ENCODE results near the gene PLEKHH1. TPM values are rescaled to one million over a fixed set of nuclear protein-coding genes. Genes with fewer than 3 reads are reported as not detected.

Gene PLEKHH1
- total RNA-seq, 1 donor from 2014 or later: 40.0 TPM

- Mint-ChIP-seq H3K27me3 (ENCODE audit: low read depth) (no peaks in the 10 kb centered on the region), H3K36me3 (ENCODE audit: low read depth) (peaks cover 4% of the 10 kb centered on the region), H3K4me3 (no peak overlapping the region), H3K9me3 (no peaks in the 10 kb centered on the region), H3K27ac (ENCODE audit: unreplicated experiment) (no peak overlapping the region), H3K4me1 (peaks cover 4% of the 10 kb centered on the region)
- TF ChIP-seq CTCF (conservative IDR thresholded peaks at IDR 0.05): no peak
- no peak for DNase-seq (ENCODE audit: low read depth, low spot score)
Observed at GRCh38 chr14:67564236-67564635, 31.1 kb downstream of the PLEKHH1 start.

DNA sequence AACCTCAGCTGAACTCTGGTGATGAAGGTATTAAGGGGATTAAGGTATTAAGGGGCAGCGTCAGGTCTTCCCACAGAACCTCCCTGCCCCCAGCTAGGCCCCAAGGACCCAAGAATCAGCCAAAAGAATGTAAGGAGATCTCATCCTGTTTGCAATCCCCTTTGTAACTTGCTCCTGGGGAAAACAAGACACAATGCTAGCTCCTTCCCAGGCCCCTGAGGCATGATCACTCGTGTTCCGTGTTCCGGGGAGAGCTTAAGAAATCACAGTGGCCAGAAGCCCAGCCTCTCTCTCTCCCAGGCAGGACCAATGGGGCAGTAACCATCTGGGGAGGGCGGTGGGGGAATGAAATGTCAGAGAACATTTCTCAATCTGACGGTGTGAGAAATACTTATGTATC is 33.8 kb downstream of the PLEKHH1 start:
- no peak overlapping the region for H3K4me3 Mint-ChIP-seq
- peaks cover 6% of the 10 kb centered on the region for H3K4me1 Mint-ChIP-seq
- no peak for DNase-seq (ENCODE audit: low read depth, low spot score)
- no peak overlapping the region for H3K27ac Mint-ChIP-seq (ENCODE audit: unreplicated experiment)
- TF ChIP-seq CTCF (conservative IDR thresholded peaks at IDR 0.05): no peak
- H3K27me3 Mint-ChIP-seq (ENCODE audit: low read depth): no peaks in the 10 kb centered on the region
- H3K36me3 Mint-ChIP-seq (ENCODE audit: low read depth): no peaks in the 10 kb centered on the region
- no peaks in the 10 kb centered on the region for H3K9me3 Mint-ChIP-seq

DNA sequence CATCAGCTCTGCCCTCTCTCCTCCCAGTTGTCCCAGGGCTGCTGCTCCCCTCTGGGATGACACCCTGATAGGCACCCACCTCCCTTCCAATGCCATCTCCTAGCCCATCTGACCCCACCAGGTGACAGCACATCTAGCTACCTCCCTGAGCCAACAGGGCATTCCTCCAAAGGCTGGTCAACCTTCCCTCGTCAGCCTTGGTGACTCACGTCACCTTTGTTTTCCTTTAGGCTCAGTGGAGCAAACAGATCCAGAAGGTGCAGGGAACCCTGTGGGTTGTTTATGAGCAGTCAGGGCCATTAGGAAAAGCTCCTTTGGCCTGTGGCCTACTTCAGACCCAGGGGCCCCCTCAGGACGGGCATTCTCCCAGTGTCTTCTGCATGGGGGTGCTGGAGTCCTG is 34.6 kb downstream of the PLEKHH1 start:
- Mint-ChIP-seq H3K9me3 (no peaks in the 10 kb centered on the region), H3K27me3 (ENCODE audit: low read depth) (no peaks in the 10 kb centered on the region), H3K36me3 (ENCODE audit: low read depth) (no peaks in the 10 kb centered on the region), H3K27ac (ENCODE audit: unreplicated experiment) (no peak overlapping the region), H3K4me1 (peaks cover 6% of the 10 kb centered on the region), H3K4me3 (no peak overlapping the region)
- no peak for TF ChIP-seq CTCF (conservative IDR thresholded peaks at IDR 0.05)
- DNase-seq (ENCODE audit: low read depth, low spot score): no peak

DNA sequence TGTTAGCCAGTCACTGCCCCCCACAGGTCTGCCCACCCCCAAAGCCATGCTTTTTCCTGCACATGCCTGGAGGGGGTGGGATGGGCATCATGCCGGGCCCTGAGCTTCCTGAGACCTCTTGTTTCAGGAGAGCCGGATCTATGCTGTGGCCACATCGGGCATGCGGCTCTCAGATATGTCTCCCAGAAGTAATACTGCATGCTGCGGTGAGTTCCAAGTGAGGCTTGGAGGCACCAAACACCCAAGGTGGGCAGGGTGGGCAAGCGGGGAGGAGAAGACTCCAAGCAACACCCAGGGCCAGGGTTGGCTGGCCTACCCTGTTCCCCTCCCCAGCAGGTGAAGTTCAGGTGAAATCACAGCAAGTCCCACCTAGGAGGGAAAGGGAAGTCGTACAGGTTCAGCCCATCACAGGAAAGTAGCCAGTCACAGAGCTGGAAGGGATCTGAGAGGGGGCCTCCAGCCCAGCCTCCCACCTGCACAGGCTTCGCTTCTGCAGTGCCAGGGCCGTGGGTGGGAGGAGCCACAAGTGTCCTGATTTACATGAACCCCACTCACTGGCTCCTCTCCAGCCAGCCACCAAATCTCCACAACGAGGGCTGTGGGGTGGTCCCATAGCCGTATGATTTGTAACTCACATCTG is 36.0 kb downstream of the PLEKHH1 start:
- no peak for TF ChIP-seq CTCF (conservative IDR thresholded peaks at IDR 0.05)
- Mint-ChIP-seq H3K36me3 (ENCODE audit: low read depth) (no peaks in the 10 kb centered on the region), H3K27me3 (ENCODE audit: low read depth) (no peaks in the 10 kb centered on the region), H3K4me1 (peaks cover 6% of the 10 kb centered on the region), H3K4me3 (no peak overlapping the region), H3K9me3 (no peaks in the 10 kb centered on the region), H3K27ac (ENCODE audit: unreplicated experiment) (no peak overlapping the region)
- no peak for DNase-seq (ENCODE audit: low read depth, low spot score)

- peak overlapping the region; percentile 63 for H3K27ac Mint-ChIP-seq (ENCODE audit: unreplicated experiment)
Observed at GRCh38 chr14:67569651-67570290, 36.7 kb downstream of the PLEKHH1 start.

More at GRCh38 chr14:67569651-67570290, 36.7 kb downstream of the PLEKHH1 start:
- H3K36me3 Mint-ChIP-seq (ENCODE audit: low read depth): no peaks in the 10 kb centered on the region
- H3K4me1 Mint-ChIP-seq: peaks cover 6% of the 10 kb centered on the region
- no peak for TF ChIP-seq CTCF (conservative IDR thresholded peaks at IDR 0.05)
- no peaks in the 10 kb centered on the region for H3K27me3 Mint-ChIP-seq (ENCODE audit: low read depth)
- H3K4me3 Mint-ChIP-seq: no peak overlapping the region
- no peaks in the 10 kb centered on the region for H3K9me3 Mint-ChIP-seq
- no peak for DNase-seq (ENCODE audit: low read depth, low spot score)
